GM10847 (cell line): ENCODE data around the gene C1QL2.

Source experiments
- POLR2A ChIP-seq: IDR thresholded peaks from 2 replicates; pipeline ENCODE4 v1.6.1; 2011; ENCODE audit not compliant: insufficient read length; ENCODE audit errors: extremely low read depth

The C1QL2 gene

DNA sequence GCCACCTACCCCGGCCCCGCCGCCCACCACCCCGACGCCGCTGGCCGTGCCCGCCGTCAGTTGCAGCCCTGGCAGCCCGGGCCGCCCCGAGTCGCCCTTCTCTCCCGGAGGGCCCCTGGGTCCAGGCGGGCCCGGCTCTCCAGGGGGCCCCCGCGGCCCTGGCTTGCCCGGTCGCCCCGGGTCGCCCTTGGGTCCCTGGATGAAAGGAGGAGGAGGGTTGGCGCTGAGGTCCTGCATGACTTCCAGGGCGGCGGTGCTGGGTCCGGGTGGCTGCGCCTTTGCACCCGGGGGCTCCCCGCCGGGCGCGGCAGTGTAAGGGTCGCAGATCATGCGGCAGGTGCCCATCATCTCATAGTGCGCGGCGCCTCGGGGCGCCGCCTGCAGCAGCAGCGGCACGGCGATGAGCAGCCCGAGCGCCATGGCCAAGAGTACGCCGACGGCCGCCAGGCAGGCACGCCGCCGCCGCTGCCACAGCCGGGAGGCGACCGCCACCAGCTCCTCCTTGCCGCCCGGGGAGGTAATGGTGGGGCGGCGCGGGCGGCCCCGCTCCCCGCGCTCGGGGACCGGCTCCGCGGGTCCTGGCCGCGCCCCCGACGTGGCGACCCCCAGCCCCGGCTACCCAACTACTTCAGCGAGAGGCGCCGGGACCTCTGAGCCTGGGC is 570 bp downstream of the C1QL2 start:
- TF ChIP-seq POLR2A: no peak

- no peak for TF ChIP-seq POLR2A
Observed at GRCh38 chr2:119156891-119157773, 1.4 kb downstream of the C1QL2 start.

DNA sequence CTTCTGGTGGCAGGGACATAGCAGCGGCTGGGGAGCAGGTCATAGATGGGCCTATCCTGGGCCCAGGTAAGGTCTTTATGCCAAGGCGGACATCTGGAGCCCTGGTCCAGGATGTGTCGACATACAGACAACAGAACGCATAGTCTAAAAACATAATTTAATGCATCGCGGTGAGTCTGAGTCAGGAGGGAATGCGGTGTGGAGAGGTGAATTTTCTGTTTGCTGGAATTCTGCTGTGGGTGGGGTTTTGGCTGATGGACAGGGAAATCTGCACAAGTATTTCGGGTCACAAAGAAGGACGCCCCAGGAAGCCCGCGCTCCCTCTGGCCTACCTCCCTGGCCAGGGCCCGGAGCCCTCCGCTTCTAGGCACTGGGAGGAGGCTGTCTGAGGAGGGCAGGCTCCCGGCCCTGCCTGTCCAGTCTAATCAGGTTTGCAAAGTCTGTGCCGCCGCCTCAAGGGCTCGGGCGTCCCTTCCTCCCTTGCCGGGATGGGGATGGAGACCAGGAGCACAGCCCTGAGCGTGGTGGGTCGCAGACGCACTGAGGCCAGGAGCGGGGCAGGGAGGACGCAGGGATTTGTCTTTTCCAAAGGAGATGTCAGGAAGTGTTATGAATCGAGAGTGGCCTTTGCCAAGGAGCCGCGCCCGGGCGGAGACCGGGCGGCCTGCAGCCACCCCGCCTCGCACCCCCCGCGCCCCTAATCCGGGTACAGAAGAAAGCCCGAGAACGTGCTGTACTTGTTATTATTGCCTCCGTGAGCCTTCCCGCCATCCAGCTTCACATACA is 2.3 kb downstream of the C1QL2 start:
- no peak for TF ChIP-seq POLR2A

DNA sequence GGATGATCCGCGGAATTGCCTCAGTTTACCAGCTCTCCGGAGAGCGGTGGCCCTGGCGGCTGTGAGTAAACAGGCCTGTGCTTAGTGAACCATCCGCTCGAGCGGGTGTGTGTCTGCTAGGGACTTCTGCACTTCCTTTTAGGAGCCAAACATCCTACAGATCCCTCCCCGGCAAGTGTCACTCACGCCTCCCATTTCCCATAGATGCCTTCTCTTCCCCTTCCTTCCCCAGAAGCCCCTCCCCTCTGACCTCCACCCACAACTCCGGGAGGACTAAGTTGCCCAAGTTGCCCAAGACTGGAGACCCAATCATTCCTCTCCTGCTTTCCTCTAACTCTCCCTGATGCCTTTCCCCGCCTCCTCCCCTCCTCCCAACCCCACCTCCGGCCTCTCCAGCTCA is 2.9 kb downstream of the C1QL2 start:
- TF ChIP-seq POLR2A: no peak

DNA sequence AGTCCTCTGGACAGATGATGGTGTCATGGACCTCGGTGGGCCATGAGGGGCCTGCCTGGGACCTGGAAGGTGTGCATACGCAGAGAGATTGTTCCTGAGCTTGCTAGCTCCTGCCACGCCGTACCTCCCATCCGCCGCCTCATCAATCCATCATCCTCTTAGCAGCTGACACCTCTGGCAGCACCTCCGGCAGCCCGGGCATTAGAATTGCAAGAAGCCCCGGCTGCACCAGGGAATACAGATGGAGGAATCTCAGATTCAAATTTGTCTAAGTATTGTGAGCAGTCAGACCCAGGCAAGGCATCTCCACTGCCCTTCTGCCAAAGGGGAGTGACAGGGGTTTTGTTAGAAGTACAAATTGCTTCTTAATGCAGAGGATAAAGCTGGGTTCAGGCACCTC is 4.5 kb downstream of the C1QL2 start:
- no peak for TF ChIP-seq POLR2A

DNA sequence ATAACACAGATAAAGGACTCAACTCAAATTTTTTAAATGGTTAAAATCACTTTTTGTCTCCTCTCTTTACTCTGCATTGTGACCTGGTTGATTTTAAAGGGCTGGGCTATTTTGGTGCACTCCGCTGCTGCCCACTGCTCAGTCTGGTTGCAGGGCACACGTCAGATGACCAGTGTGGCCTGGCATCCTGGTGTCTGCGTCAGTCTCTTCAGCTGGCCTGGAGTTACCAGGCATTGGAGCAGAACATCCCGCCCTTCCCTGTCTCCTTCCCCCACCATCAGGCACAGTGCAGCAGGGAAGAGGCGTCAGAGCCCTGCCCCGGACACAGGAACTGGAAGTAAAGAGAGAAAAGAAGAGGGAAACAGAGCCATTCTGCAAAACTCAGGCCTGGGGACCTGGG is 8.9 kb downstream of the C1QL2 start:
- no peak for TF ChIP-seq POLR2A

DNA sequence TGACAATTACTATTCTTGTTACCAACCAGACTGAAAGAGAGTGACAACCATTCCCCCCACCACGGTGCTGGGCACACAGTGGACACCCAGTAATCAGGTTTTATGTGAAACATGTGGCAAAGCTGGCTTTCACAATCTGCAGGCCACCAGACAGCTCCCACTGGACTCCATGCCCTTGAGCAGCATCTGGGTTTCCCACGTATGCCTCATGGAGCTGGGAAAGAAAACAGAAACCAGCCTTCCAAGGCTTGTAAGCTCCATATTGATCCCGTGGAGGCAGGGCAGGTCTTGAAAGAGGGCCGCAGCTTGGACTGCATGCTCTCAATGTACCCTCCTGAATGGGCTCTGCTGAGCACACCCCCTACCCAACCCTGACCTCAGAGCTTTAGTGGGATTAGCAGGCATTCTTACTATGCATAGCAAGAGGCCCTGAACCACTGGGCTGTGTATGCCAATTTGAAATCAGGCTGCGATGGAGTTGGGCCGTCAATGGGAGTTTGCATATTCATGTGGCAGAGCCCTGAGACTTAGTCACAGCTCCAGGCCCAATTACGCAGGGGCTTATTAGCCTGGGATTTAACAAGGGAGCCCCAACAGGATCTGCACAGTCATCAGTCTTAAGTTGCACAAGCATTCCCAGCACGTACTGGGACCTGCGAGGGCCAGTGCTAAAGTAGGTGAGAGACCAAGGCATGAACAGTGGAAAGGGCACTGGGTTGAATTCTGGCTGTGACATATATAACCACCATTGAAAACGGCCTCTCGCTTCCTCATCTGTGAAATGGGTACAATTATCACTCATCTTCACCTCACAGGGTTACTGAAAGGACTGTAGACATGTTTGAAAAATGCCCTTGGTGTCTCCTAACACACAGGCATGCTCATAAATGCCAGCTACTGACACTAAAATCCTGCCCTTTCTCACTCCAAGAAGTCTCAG is 10.5 kb downstream of the C1QL2 start:
- TF ChIP-seq POLR2A: no peak

- no peak for TF ChIP-seq POLR2A
Observed at GRCh38 chr2:119144806-119145205, 13.7 kb downstream of the C1QL2 start.

- TF ChIP-seq POLR2A: no peak
Observed at GRCh38 chr2:119142824-119143223, 15.7 kb downstream of the C1QL2 start.

- TF ChIP-seq POLR2A: no peak
Observed at GRCh38 chr2:119137502-119137901, 21.0 kb downstream of the C1QL2 start.

GRCh38 chr2:119136872-119137271 is 21.7 kb downstream of the C1QL2 start:
- TF ChIP-seq POLR2A: no peak

DNA sequence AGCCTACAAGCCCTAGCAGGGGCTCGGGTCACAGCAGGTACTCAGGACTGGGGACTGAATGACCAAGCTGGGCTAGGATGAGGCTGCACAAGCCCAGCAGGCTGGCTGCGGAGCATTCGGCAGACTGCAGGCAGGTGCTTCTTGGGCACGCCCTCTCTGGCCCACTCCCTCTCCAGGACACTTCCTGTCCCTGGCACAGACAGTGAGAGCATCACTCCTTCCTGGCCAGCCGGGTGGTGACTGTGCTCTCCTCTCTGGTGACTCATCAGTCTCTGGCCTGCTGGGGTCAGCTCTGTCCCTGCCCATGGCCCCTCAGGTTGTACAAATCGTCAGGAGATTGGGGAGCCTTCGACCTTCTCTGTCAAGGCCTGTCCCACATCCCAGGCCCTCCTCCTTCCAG is 22.5 kb downstream of the C1QL2 start:
- TF ChIP-seq POLR2A: no peak

- TF ChIP-seq POLR2A: no peak
Observed at GRCh38 chr2:119134775-119135174, 23.8 kb downstream of the C1QL2 start.

- no peak for TF ChIP-seq POLR2A
Observed at GRCh38 chr2:119126650-119127049, 31.9 kb downstream of the C1QL2 start.

GRCh38 chr2:119123389-119123788 is 35.2 kb downstream of the C1QL2 start:
- TF ChIP-seq POLR2A: no peak
